ENCODE results near the gene HOXB3.

- no peak for TF ChIP-seq ISL1 (CRISPR knock-in tag; IDR thresholded peaks at IDR 0.05)
- no peak for TF ChIP-seq PATZ1 (CRISPR knock-in tag; IDR thresholded peaks at IDR 0.05; ENCODE audit: borderline replicate concordance)
- TF ChIP-seq, protein P1, sequence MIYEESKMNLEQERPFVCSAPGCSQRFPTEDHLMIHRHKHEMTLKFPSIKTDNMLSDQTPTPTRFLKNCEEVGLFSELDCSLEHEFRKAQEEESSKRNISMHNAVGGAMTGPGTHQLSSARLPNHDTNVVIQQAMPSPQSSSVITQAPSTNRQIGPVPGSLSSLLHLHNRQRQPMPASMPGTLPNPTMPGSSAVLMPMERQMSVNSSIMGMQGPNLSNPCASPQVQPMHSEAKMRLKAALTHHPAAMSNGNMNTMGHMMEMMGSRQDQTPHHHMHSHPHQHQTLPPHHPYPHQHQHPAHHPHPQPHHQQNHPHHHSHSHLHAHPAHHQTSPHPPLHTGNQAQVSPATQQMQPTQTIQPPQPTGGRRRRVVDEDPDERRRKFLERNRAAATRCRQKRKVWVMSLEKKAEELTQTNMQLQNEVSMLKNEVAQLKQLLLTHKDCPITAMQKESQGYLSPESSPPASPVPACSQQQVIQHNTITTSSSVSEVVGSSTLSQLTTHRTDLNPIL (CRISPR knock-in tag; IDR thresholded peaks at IDR 0.05; ENCODE audit: low read depth): no peak
- no peak for TF ChIP-seq ZNF8 (CRISPR knock-in tag; IDR thresholded peaks at IDR 0.05)
- no peak for TF ChIP-seq SNAI2 (CRISPR knock-in tag; IDR thresholded peaks at IDR 0.05)
- no peak for TF ChIP-seq BACH2 (CRISPR knock-in tag; IDR thresholded peaks at IDR 0.05; ENCODE audit: borderline replicate concordance)
- TF ChIP-seq ZFP3 (CRISPR knock-in tag; IDR thresholded peaks at IDR 0.05): no peak
- TF ChIP-seq PPARA (CRISPR knock-in tag; IDR thresholded peaks at IDR 0.05; ENCODE audit: borderline replicate concordance): no peak
- TF ChIP-seq POU6F1 (CRISPR knock-in tag; IDR thresholded peaks at IDR 0.05; ENCODE audit: borderline replicate concordance, low read depth): no peak
- TF ChIP-seq ZNF70 (CRISPR knock-in tag; IDR thresholded peaks at IDR 0.05): no peak
- no peak for TF ChIP-seq GLIS3 (CRISPR knock-in tag; IDR thresholded peaks at IDR 0.05)
- TF ChIP-seq TCF4 (CRISPR knock-in tag; IDR thresholded peaks at IDR 0.05; ENCODE audit: borderline replicate concordance): no peak
- TF ChIP-seq CSDC2 (CRISPR knock-in tag; IDR thresholded peaks at IDR 0.05): no peak
These were observed 39.3 kb upstream of the HOXB3 start for GRCh38 chr17:48629411-48629759.

Measured in SK-N-SH treated with all-trans-retinoic acid at 6 μM for 48 hours (cell line).